PFSK-1 (cell line): ENCODE measurements around the gene ULK1.

Experiments
- FOXP2 ChIP-seq: optimal IDR thresholded peaks from 2 replicates; pipeline ENCODE3; 2011; ENCODE audit warnings: borderline replicate concordance, control low read depth, inconsistent platforms; ENCODE audit not compliant: insufficient read depth; ENCODE audit errors: extremely low read length, extremely low read depth
- POLR2AphosphoS5 ChIP-seq: IDR thresholded peaks from 2 replicates; pipeline ENCODE4 v1.6.1; 2012; ENCODE audit warnings: low read depth, mild to moderate bottlenecking, control low read depth, low read length, moderate library complexity
- SIN3A ChIP-seq: IDR thresholded peaks from 2 replicates; pipeline ENCODE4 v1.6.1; 2012; ENCODE audit warnings: mild to moderate bottlenecking, low read length, moderate library complexity, borderline replicate concordance; ENCODE audit not compliant: insufficient read depth
- TAF1 ChIP-seq: IDR thresholded peaks from 2 replicates; pipeline ENCODE4 v1.6.1; 2012; ENCODE audit warnings: low read length, control low read depth, borderline replicate concordance; ENCODE audit not compliant: insufficient read depth
- TF ChIP-seq, protein P1 (sequence below), 2 experiments: IDR thresholded peaks; 2 replicates each; pipeline versions ENCODE4 v1.6.1 to v1.8.0; 2011 to 2012; ENCODE audit warnings: low read depth in 2 of 2, low read length in 2 of 2, control low read depth in 1 of 2, inconsistent platforms in 1 of 2, mild to moderate bottlenecking in 1 of 2, moderate library complexity in 1 of 2; ENCODE audit not compliant: insufficient read depth in 1 of 2

ULK1 gene

DNA sequence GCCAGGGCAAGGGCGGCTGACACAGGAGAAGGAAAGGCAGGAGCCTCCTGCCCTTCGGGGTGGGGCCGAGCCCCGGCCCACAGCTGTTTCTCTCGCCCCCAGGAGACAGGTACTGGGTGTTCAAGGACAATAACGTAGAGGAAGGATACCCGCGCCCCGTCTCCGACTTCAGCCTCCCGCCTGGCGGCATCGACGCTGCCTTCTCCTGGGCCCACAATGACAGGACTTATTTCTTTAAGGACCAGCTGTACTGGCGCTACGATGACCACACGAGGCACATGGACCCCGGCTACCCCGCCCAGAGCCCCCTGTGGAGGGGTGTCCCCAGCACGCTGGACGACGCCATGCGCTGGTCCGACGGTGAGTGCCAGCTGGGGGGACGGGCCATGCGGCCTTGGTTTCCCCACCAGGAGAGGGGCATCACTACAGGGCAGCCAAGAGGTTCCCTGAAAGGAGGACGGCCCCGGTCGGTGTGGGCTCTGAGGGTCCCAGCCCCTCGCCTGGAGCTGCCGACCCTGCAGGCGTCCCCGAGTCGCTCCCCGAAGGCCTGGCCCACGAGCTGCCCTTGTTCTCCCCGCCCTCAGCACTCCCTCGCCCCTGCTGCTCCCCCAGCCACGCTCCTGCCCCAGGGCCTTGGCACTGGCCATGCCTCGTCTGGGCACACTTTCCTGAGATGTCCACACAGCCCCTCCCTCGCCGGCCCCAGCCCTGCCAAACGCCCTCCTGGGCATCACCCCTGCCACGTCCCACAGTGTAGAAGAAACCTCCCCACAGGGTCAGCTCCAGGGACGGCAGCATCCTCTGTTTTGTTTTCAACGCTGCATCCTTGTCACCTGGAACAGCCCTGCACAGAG lies 44.5 kb upstream of the ULK1 start:
- TF ChIP-seq SIN3A (no peak), FOXP2 (no peak), POLR2AphosphoS5 (no peak), TAF1 (no peak)
- TF ChIP-seq, protein P1, sequence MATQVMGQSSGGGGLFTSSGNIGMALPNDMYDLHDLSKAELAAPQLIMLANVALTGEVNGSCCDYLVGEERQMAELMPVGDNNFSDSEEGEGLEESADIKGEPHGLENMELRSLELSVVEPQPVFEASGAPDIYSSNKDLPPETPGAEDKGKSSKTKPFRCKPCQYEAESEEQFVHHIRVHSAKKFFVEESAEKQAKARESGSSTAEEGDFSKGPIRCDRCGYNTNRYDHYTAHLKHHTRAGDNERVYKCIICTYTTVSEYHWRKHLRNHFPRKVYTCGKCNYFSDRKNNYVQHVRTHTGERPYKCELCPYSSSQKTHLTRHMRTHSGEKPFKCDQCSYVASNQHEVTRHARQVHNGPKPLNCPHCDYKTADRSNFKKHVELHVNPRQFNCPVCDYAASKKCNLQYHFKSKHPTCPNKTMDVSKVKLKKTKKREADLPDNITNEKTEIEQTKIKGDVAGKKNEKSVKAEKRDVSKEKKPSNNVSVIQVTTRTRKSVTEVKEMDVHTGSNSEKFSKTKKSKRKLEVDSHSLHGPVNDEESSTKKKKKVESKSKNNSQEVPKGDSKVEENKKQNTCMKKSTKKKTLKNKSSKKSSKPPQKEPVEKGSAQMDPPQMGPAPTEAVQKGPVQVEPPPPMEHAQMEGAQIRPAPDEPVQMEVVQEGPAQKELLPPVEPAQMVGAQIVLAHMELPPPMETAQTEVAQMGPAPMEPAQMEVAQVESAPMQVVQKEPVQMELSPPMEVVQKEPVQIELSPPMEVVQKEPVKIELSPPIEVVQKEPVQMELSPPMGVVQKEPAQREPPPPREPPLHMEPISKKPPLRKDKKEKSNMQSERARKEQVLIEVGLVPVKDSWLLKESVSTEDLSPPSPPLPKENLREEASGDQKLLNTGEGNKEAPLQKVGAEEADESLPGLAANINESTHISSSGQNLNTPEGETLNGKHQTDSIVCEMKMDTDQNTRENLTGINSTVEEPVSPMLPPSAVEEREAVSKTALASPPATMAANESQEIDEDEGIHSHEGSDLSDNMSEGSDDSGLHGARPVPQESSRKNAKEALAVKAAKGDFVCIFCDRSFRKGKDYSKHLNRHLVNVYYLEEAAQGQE (IDR thresholded peaks at IDR 0.05; ENCODE audit: insufficient read depth in 1 of 2, low read depth in 2 of 2, low read length in 2 of 2) = no peak

- TF ChIP-seq SIN3A (no peak), TAF1 (no peak), FOXP2 (no peak), POLR2AphosphoS5 (no peak)
- TF ChIP-seq, protein P1 (IDR thresholded peaks at IDR 0.05; ENCODE audit: insufficient read depth in 1 of 2, low read depth in 2 of 2, low read length in 2 of 2) = no peak
These were observed 43.4 kb upstream of the ULK1 start for GRCh38 chr12:131850856-131851559.

GRCh38 chr12:131851741-131852550 lies 42.5 kb upstream of the ULK1 start:
- TF ChIP-seq SIN3A = no peak
- TF ChIP-seq TAF1 = no peak
- TF ChIP-seq, protein P1 (IDR thresholded peaks at IDR 0.05; ENCODE audit: insufficient read depth in 1 of 2, low read depth in 2 of 2, low read length in 2 of 2) = no peak
- TF ChIP-seq POLR2AphosphoS5 = no peak

DNA sequence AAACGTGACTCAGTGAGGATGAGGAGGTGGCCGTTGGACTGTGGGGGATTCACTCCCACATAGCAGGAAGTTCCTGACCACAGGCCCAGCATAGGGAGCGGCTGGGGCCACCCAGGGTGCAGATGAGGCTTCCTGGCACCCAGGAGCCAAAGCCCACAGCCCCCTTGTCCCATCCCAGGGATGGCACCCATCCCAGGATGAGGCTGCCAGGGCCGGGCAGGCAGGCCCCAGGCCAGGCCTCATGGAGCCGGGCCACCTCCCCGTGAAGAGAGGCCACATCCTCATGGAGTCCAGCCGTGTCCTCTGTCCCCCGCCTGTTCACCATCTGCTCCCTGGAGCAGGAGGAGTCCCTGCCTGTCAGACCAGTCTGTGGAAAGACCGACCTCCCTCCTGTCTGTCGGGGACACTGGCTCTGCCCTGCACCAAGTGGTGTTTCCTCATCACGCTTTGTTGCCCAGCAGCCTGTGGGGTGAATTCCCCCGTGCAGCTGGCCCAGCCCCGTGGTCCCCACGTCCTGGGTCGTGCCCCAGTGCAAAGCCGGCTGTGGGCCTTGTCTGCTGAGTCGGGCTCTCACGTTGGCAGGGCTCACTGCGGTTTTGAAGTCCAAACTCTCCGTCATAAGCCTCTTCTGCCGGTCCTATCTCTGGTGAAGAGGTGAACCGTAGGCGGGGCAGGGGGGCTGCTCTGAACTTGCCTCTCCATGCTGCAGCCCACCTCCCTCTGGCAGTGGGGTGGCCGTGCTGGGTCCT lies 41.7 kb upstream of the ULK1 start:
- TF ChIP-seq FOXP2 (no peak), SIN3A (no peak), POLR2AphosphoS5 (no peak), TAF1 (no peak)
- TF ChIP-seq, protein P1 (IDR thresholded peaks at IDR 0.05; ENCODE audit: insufficient read depth in 1 of 2, low read depth in 2 of 2, low read length in 2 of 2) = no peak
